Right renal cortex interstitium (tissue), 3 donors: ENCODE measurements around the gene NGLY1. TPM values are rescaled to one million over a fixed set of nuclear protein-coding genes. Genes with fewer than 3 reads are reported as not detected.

Experiments used
- polyA plus RNA-seq, 3 donors: library from polyadenylated mRNA; unstranded; fragments of 120-200 nt; gene quantifications; one replicate each; pipeline ENCODE4 v1.2.1, GENCODE V29; 2013; ENCODE audit not compliant: insufficient read length in 3 of 3

Gene NGLY1
- polyA plus RNA-seq, 3 donors: 41.5 to 45.0 (median 43.2) TPM

Other genes with a start within 250 kb of the NGLY1 start
- 100 to 1,000 TPM; 317 to 359 (median 332) TPM for gene TOP2B, start 118.5 kb downstream of the NGLY1 start, polyA plus RNA-seq
- 10 to 100 TPM; 22.5 to 22.8 (median 22.7) TPM for gene OXSM, start 6.6 kb upstream of the NGLY1 start, polyA plus RNA-seq